GM19455 (cell line): Measurements from ENCODE around the gene SYNGR4.
A peak's percentile ranks its signal among the peaks of the same experiment; 100 is the strongest.
"Not testable (repeated sequence)": the region's sequence is repeated elsewhere in the genome, so short reads cannot be mapped to it uniquely, and the experiment has no call there.

ENCODE experiments used
- ATAC-seq: cut with Tn5 transposase; IDR thresholded peaks from one replicate; pipeline ENCODE4 v1.9.1; 2021; ENCODE audit not compliant: unreplicated experiment

SYNGR4 gene

GRCh38 chr19:48363810-48364597 is at the start of gene SYNGR4, which contains the start of gene TMEM143:
Gene SYNGR4, plus strand, starts transcription at chr19:48364367. Its CDS starts 1,476 bp downstream, at chr19:48365843.
Gene TMEM143, minus strand, starts transcription at chr19:48363940. Its CDS starts 20 bp downstream, at chr19:48363920.
- peak; percentile 71 for ATAC-seq

GRCh38 chr19:48315712-48316111 is 48.5 kb upstream of the SYNGR4 start:
- ATAC-seq = no peak

GRCh38 chr19:48317708-48317960 is 46.5 kb upstream of the SYNGR4 start:
- ATAC-seq = not testable (repeated sequence)

DNA sequence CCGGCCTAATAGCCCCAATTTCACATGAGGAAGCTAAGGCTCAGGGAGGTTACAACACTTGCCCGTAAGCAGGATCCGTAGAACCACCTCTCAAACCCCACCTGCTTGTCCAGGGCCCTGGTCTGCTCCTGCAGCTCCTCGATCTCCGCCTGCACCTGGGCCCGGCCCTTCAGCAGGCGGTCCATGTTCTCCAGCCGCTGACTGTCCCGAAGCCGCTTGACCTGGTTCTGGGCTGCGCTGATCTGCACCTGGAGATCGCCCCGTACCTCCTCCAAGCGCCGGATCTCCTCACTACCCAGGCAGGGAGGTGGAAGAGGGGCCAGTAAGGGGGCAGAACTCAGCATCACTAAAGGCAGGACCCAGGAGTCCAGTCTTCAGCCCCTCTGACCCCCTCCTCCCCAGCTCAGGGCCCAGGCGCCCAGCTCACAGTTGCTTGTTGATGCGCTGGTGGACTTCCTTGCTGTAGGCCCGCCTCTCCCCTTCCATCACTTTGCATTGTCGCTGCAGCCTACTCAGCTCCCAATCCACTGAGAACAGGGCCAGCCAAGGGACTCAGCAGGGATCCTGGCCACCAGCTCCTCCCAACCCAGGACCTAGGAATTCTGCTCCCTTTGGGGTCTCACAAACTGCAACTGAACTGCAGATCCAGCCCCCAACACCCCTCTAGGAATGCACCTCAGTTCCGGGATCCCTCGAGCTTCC is 45.7 kb upstream of the SYNGR4 start:
- no peak for ATAC-seq

DNA sequence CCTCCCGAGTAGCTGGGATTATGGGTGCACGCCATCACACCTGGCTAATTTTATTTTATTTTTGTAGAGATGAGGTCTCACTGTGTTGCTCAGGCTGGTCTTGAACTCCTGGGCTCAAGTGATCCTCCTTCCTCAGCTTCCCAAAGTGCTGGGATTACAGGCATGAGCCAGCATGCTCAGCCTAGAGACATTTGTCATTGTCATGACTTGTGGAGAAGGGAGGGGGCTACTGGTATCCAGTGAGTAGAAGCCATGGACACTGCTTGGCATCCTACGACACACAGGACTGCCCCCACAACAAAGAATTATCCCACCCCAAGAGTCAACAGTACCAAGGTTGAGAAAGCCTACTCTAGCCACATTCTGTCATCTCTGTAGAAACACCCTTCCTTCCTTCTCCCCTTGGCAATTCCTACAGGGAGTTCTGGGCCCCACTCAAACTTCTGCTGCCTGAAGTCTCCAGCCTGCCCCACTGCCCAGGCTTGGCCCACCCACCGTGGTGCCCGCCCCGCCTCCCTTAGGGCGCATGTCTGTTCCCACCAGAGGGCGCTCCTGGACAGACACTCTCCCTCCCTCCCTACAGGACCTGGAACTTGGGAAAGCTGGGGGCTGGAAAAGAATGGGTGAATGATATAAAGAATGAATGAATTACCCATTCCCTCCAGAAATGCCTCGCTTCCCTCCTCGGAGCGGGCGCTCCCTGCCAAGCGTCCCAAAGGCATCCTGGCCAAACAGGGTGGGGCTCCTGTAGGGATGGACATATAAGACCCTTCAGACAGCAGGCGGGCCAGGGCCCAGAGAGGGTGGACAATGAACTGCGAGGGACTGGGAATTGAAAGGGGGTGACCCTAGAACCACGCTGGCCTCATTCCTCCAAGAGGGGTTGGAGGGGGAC is 44.3 kb upstream of the SYNGR4 start:
- no peak for ATAC-seq

DNA sequence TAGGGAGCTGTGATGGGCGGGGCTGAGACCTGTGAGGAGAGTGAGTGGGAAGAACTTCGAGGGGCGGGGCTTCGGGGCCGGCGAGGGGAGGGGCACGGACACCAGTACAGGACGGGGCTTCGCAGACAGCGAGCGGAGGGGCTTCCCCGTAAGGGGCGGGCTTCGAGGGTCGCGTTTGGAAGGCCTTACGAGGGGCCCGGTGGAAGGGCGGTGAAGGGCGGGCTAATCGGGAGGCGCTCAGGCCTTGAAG is 42.9 kb upstream of the SYNGR4 start:
- ATAC-seq = peak; percentile 44

GRCh38 chr19:48321622-48322591 is 42.3 kb upstream of the SYNGR4 start:
- ATAC-seq = peak; percentile 54

DNA sequence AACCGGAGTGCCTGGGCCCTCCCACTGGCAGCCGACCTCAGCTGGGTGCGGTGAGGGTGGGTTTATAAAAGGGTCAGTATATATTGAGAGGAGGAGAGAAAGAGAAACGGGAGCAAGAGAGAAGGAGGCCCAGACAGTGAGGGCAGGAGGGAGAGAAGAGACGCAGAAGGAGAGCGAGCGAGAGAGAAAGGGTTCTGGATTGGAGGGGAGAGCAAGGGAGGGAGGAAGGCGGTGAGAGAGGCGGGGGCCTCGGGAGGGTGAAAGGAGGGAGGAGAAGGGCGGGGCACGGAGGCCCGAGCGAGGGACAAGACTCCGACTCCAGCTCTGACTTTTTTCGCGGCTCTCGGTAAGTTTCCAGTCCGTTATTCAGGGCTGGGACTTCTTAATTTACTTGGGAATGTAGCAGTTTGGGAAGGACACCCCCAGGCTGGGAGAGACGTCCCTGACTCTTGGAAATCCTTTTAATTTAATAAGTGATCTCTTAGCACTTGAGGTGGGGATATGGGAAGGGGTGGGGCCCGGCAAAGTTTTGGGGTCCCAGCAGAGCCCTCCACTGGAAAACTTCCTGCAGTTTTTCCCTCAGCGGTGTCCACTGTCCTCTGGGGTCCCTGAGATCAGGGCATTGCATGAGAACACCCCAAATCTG is 38.8 kb upstream of the SYNGR4 start, which contains the start of gene EMP3:
TSS of gene EMP3 (plus strand) at position 288 of the 646 bp plus-strand sequence. CDS start 1,293 bp downstream, outside the sequence.
- no peak for ATAC-seq

- no peak for ATAC-seq
These were observed 34.8 kb upstream of the SYNGR4 start for GRCh38 chr19:48329167-48329891.

GRCh38 chr19:48330012-48330681 is 34.0 kb upstream of the SYNGR4 start:
- no peak for ATAC-seq

DNA sequence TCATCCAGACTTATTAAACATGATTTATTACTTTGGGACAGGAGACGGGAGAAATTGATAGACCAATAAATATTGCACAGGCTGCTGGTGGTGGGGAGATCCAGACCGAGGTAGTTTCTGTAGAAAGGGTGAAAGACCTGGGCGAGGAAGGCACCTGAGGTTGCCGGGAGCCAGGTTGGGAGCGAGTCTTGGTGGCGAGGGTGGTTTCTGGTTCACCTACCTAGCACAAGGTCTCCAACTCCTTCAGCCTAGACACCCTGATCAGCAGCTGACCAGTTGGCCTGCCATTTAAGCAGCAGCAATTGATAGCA is 31.9 kb upstream of the SYNGR4 start:
- no peak for ATAC-seq

DNA sequence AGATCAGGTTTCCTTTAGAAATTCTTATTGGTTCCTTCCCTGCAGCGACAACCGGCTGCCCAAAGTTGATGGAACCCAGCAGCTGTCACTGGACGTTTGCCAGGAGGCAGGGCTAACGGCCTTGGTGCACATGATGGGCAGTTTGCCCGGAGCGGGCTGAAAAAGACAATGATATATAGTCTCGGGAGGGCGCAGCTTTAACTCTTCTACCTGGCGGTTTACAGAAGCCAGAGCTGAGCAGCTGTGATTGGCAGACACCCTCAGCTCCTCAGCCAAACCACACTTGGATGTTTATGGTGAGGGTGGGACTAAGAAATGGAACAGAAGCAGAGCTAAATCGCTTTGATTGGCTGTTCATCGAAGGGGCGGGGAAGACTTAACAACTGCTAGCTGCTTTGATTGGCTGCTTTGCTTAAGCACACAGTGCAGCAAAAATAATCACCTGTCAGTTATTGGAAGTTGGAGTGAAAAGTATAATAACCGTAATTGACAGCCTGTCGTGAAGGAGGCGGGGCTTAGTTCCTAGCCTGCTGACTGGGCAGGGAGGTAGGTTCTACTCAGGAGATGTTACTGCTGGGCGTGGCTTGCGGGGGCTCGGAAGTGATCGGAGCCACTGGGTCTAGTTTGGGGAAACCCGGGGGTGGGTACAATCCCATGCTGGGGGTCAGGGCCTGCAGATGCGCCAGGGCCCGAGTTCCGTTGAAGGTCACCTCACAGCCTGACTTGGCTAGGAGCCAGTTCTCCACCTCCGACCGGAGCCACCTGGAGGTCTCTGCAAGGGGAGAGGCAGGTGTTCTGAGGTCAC is 31.3 kb upstream of the SYNGR4 start:
- ATAC-seq = peak; percentile 64

GRCh38 chr19:48333467-48334384 is 30.4 kb upstream of the SYNGR4 start:
- ATAC-seq = peak; percentile 49

GRCh38 chr19:48338253-48338755 is 25.9 kb upstream of the SYNGR4 start:
- no peak for ATAC-seq

DNA sequence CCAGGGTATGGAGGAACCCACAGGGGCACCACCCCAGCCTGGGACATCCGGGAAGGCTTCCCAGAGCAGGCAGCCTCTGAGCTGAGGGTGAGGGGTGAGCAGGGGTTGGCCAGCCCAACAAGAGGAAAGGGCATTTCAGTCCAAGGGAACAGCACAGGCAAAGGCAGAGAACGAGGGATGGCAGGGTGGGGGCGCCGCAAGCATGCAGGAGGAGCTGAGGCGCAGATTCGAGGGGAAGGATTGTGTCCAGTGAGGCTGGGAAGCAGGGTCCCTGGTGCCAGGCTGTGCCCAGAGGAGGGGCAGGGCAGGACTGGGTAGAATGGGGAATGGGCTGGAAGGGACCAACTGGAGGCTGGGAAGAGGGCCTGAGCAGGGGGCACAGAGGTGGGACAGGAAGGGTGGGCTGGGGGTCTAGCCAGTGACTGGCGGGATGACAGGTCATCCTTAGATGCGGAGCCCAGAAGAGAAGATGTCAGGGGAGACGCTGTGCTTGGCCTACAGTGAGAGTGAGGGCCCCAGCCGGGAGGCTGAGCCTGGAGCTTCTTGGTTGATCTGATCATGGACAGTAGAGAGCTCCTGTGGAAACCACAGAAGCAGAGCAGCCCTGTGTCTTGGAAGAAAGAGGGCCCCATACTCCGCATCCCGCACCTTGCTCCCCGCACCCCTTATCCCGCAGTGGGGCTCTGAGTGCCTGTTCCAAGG is 25.2 kb upstream of the SYNGR4 start:
- no peak for ATAC-seq

GRCh38 chr19:48340995-48341394 is 23.2 kb upstream of the SYNGR4 start:
- no peak for ATAC-seq
